ENCODE measurements around the gene PARM1.

Gene PARM1

GRCh38 chr4:75054078-75054477 lies 121.2 kb downstream of the PARM1 start:
- DNase-seq (ENCODE audit: low read depth in 1 of 2, low spot score in 1 of 2) = no peak
- H3K27me3 ChIP-seq (ENCODE audit: insufficient read depth, poor library complexity, severe bottlenecking) = no peaks in the 10 kb centered on the region

DNA sequence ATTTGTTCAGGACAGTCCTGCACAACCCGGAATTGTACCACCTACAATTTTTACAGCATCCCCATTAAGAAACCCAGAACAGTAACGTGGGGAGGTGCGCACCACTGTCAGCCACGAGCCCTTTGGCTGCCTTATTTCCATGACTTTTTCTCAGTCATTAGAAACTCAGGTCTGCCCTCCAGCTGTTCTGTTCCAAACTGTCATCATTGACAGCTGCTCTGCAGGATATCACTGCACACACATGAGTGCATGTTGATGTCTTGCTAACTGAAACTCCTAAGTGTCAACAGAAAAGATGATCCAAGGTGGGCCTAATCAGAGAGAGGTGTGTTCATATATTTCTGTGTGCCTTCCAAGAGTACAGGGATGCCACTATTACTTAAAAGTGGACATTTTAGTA lies 123.4 kb downstream of the PARM1 start:
- no peak for DNase-seq (ENCODE audit: low read depth in 1 of 2, low spot score in 1 of 2)
- H3K4me3 ChIP-seq (replicated peaks; ENCODE audit: insufficient read depth, low read length) = no peak overlapping the region

More at GRCh38 chr4:75054078-75054477, 121.2 kb downstream of the PARM1 start:
- TF ChIP-seq REST (IDR thresholded peaks at IDR 0.05; ENCODE audit: insufficient replicate concordance, low read depth) = no peak
- TF ChIP-seq SPI1 (IDR thresholded peaks at IDR 0.05; ENCODE audit: borderline replicate concordance, low read depth) = no peak
- H3K27ac ChIP-seq (replicated peaks) = no peak overlapping the region
- no peak overlapping the region for H3K4me3 ChIP-seq (replicated peaks; ENCODE audit: insufficient read depth, low read length)

DNA sequence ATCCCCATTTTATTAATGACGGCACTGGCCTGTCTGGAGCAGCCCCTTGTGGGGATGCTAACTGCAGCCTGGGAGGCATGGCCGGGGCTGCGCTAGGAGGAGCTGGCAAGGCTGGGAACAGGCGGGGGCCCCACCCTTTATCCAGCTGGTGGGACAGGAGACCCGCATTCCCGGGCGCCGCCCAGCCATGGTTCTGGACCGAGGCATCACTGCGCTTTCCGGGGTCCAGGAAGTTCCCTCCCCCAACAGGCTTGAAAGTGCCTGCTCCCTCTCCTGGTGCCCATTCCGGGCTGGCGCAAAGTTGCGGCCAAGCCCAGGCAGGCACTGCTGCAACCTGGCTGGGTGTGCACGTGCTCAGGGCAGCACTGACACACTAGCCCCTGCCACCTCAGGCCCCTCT lies 124.5 kb downstream of the PARM1 start:
- Histone ChIP-seq H3K4me3 (replicated peaks; ENCODE audit: insufficient read depth, low read length) (no peak overlapping the region), H3K27ac (replicated peaks) (no peak overlapping the region), H3K27me3 (ENCODE audit: insufficient read depth, poor library complexity, severe bottlenecking) (no peaks in the 10 kb centered on the region)
- no peak for TF ChIP-seq SPI1 (IDR thresholded peaks at IDR 0.05; ENCODE audit: borderline replicate concordance, low read depth)
- no peak for DNase-seq (ENCODE audit: low read depth in 1 of 2, low spot score in 1 of 2)

More for the DNA sequence above, 123.4 kb downstream of the PARM1 start:
- H3K27ac ChIP-seq (replicated peaks) = no peak overlapping the region
- TF ChIP-seq GABPA (IDR thresholded peaks at IDR 0.05; ENCODE audit: low read depth) (no peak), CTCF (IDR thresholded peaks at IDR 0.05; ENCODE audit: insufficient read depth, low read length) (no peak), SPI1 (IDR thresholded peaks at IDR 0.05; ENCODE audit: borderline replicate concordance, low read depth) (no peak), REST (IDR thresholded peaks at IDR 0.05; ENCODE audit: insufficient replicate concordance, low read depth) (no peak), POLR2AphosphoS5 (IDR thresholded peaks at IDR 0.05; ENCODE audit: low read depth) (no peak)
- no peaks in the 10 kb centered on the region for H3K27me3 ChIP-seq (ENCODE audit: insufficient read depth, poor library complexity, severe bottlenecking)

GRCh38 chr4:75058486-75058885 lies 125.6 kb downstream of the PARM1 start:
- no peak for DNase-seq (ENCODE audit: low read depth in 1 of 2, low spot score in 1 of 2)
- TF ChIP-seq CTCF (IDR thresholded peaks at IDR 0.05; ENCODE audit: insufficient read depth, low read length) (no peak), POLR2AphosphoS5 (IDR thresholded peaks at IDR 0.05; ENCODE audit: low read depth) (no peak), REST (IDR thresholded peaks at IDR 0.05; ENCODE audit: insufficient replicate concordance, low read depth) (no peak), GABPA (IDR thresholded peaks at IDR 0.05; ENCODE audit: low read depth) (no peak), SPI1 (IDR thresholded peaks at IDR 0.05; ENCODE audit: borderline replicate concordance, low read depth) (no peak)
- no peaks in the 10 kb centered on the region for H3K27me3 ChIP-seq (ENCODE audit: insufficient read depth, poor library complexity, severe bottlenecking)

More at GRCh38 chr4:75058486-75058885, 125.6 kb downstream of the PARM1 start:
- H3K27ac ChIP-seq (replicated peaks) = no peak overlapping the region
- H3K4me3 ChIP-seq (replicated peaks; ENCODE audit: insufficient read depth, low read length) = no peak overlapping the region
